Activated CD8-positive, alpha-beta memory T cell treated with anti-CD3 and anti-CD28 coated beads, Interleukin-2, amount 50 U/mL, for 1 hour (primary cell): Measurements from ENCODE around the gene TRAM2.

Experiments
- DNase-seq: peaks from one replicate; pipeline ENCODE4 v3.0.0-alpha.2; 2020; ENCODE audit errors: extremely low read depth

TRAM2 gene

GRCh38 chr6:52546192-52546591 is 30.7 kb downstream of the TRAM2 start:
- DNase-seq, result no peak

- no peak for DNase-seq
Observed at GRCh38 chr6:52545406-52546119, 31.3 kb downstream of the TRAM2 start.

- DNase-seq, result no peak
Observed at GRCh38 chr6:52544602-52545405, 32.1 kb downstream of the TRAM2 start.

GRCh38 chr6:52543729-52544601 is 32.9 kb downstream of the TRAM2 start:
- no peak for DNase-seq

- DNase-seq, result no peak
Observed at GRCh38 chr6:52543262-52543661, 33.6 kb downstream of the TRAM2 start.

GRCh38 chr6:52541135-52541534 is 35.7 kb downstream of the TRAM2 start:
- no peak for DNase-seq

GRCh38 chr6:52540286-52540902 is 36.5 kb downstream of the TRAM2 start:
- DNase-seq, result no peak

GRCh38 chr6:52539607-52540006 is 37.3 kb downstream of the TRAM2 start:
- DNase-seq, result no peak

- no peak for DNase-seq
Observed at GRCh38 chr6:52538901-52539354, 37.9 kb downstream of the TRAM2 start.

- no peak for DNase-seq
Observed at GRCh38 chr6:52538252-52538900, 38.5 kb downstream of the TRAM2 start.

GRCh38 chr6:52537001-52537753 is 39.7 kb downstream of the TRAM2 start:
- no peak for DNase-seq

GRCh38 chr6:52536424-52536916 is 40.4 kb downstream of the TRAM2 start:
- no peak for DNase-seq

- no peak for DNase-seq
Observed at GRCh38 chr6:52535711-52536423, 41.0 kb downstream of the TRAM2 start.

- no peak for DNase-seq
Observed at GRCh38 chr6:52534966-52535390, 41.9 kb downstream of the TRAM2 start.

GRCh38 chr6:52534363-52534762 is 42.5 kb downstream of the TRAM2 start:
- no peak for DNase-seq

GRCh38 chr6:52533491-52533890 is 43.4 kb downstream of the TRAM2 start:
- DNase-seq, result no peak

GRCh38 chr6:52532457-52532856 is 44.4 kb downstream of the TRAM2 start:
- no peak for DNase-seq

- no peak for DNase-seq
Observed at GRCh38 chr6:52531834-52532233, 45.0 kb downstream of the TRAM2 start.

GRCh38 chr6:52531396-52531795 is 45.5 kb downstream of the TRAM2 start:
- DNase-seq, result no peak

GRCh38 chr6:52530351-52530750 is 46.5 kb downstream of the TRAM2 start:
- DNase-seq, result no peak
